ENCODE measurements around the gene LCE4A. TPM values are rescaled to one million over a fixed set of nuclear protein-coding genes. Genes with fewer than 3 reads are reported as not detected.

LCE4A gene
- total RNA-seq, 2 experiments from 2014 or later: not detected

- Mint-ChIP-seq H3K27ac (no peak overlapping the region), H3K4me3 (no peak overlapping the region), H3K36me3 (ENCODE audit: low read depth) (no peaks in the 10 kb centered on the region), H3K4me1 (peaks cover 2% of the 10 kb centered on the region), H3K9me3 (ENCODE audit: low read depth) (no peaks in the 10 kb centered on the region), H3K27me3 (peaks cover 40% of the 10 kb centered on the region)
- ATAC-seq: peak; percentile 69
- no peak for DNase-seq
- ChIA-PET POLR2A (no interaction called here), CTCF (no interaction called here)
- intact Hi-C loops (cut with DNase I, micrococcal nuclease): no loop called here
These were observed 44.3 kb downstream of the LCE4A start for GRCh38 chr1:152752225-152752624.

DNA sequence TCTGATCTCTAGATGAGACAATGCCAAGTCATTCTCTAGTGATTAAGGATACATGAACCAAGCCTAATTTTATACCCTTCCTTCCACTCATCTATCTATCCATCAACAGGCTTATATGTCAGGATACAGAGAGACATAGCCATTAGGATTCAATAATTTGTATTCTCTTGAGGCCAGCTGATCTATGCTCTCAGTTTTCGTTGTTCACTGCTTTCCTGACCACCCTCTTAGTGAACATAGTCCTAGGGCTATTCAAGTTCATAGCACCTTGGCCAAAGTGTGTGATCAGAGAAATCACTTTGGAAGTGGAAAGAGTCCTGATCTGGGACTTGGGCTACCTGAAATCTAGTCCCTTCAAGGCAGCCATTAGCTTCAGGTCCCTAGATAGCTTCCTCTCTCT, 45.6 kb downstream of the LCE4A start:
- intact Hi-C loops (cut with DNase I, micrococcal nuclease): no loop called here
- no peak for DNase-seq
- no peaks in the 10 kb centered on the region for H3K9me3 Mint-ChIP-seq (ENCODE audit: low read depth)
- no peak overlapping the region for H3K27ac Mint-ChIP-seq
- POLR2A ChIA-PET: no interaction called here
- no peak for ATAC-seq
- H3K4me3 Mint-ChIP-seq: no peak overlapping the region
- peaks cover 34% of the 10 kb centered on the region for H3K27me3 Mint-ChIP-seq
- H3K4me1 Mint-ChIP-seq: peaks cover 2% of the 10 kb centered on the region
- H3K36me3 Mint-ChIP-seq (ENCODE audit: low read depth): no peaks in the 10 kb centered on the region
- CTCF ChIA-PET: interaction anchor here (0.7 to 1.7 kb wide), 2 partner anchors 13 to 18 kb away, joined by 3 to 4 read pairs; no protein-coding TSS in a partner anchor

- Mint-ChIP-seq H3K27me3 (peaks cover 20% of the 10 kb centered on the region), H3K9me3 (ENCODE audit: low read depth) (no peaks in the 10 kb centered on the region), H3K27ac (no peak overlapping the region), H3K4me1 (peaks cover 2% of the 10 kb centered on the region), H3K36me3 (ENCODE audit: low read depth) (no peaks in the 10 kb centered on the region), H3K4me3 (no peak overlapping the region)
- ChIA-PET CTCF (no interaction called here), POLR2A (no interaction called here)
- intact Hi-C loops (cut with DNase I, micrococcal nuclease): no loop called here
- ATAC-seq: no peak
- DNase-seq: no peak
These were observed 48.9 kb downstream of the LCE4A start for GRCh38 chr1:152756872-152757271.

DNA sequence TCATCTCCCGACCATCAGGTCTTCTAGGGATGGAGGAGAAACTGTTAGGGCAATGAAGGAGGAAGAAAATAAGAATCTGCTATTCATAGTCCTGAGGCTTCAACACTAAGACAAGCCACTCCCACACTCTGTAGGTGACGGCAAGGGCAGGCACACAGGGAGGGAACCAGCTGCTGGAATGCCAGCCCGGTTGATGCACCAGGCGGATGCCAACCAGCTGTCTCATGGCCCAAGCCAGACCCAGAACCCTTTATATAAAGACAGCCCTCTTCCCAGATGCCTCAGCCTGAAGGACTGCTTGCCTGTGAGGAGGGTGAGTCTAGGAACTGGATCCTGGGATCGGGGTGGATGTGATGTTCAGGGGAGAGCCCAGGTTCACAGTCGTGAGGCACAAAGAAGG, 49.8 kb downstream of the LCE4A start, which contains the start of gene KPRP:
Gene KPRP, plus strand, starts transcription at position 279 of the 400 bp plus-strand sequence. CDS start 1,564 bp downstream, outside the sequence.
- Mint-ChIP-seq H3K4me3 (no peak within 1 kb of the TSS), H3K27ac (no peak within 1 kb of the TSS), H3K36me3 (ENCODE audit: low read depth) (no peaks in the 10 kb centered on the region), H3K4me1 (no peaks in the 10 kb centered on the region), H3K27me3 (peaks cover 15% of the 10 kb centered on the region), H3K9me3 (ENCODE audit: low read depth) (no peaks in the 10 kb centered on the region)
- intact Hi-C loops (cut with DNase I, micrococcal nuclease): no loop called here
- CTCF ChIA-PET: no interaction called here
- ATAC-seq: no peak
- no peak for DNase-seq
- POLR2A ChIA-PET: no interaction called here

- no peak overlapping the region for H3K27ac Mint-ChIP-seq
These were observed 50.7 kb downstream of the LCE4A start for GRCh38 chr1:152758636-152759035.

More at GRCh38 chr1:152758636-152759035, 50.7 kb downstream of the LCE4A start:
- ChIA-PET POLR2A (no interaction called here), CTCF (no interaction called here)
- peaks cover 14% of the 10 kb centered on the region for H3K27me3 Mint-ChIP-seq
- intact Hi-C loops (cut with DNase I, micrococcal nuclease): no loop called here
- ATAC-seq (no peak), DNase-seq (no peak)
- no peak overlapping the region for H3K4me3 Mint-ChIP-seq
- no peaks in the 10 kb centered on the region for H3K36me3 Mint-ChIP-seq (ENCODE audit: low read depth)
- H3K9me3 Mint-ChIP-seq (ENCODE audit: low read depth): no peaks in the 10 kb centered on the region
- no peaks in the 10 kb centered on the region for H3K4me1 Mint-ChIP-seq

Other genes with a start within 250 kb of the LCE4A start
- not detected for gene LCE5A, start 197.4 kb upstream of the LCE4A start, total RNA-seq
- not detected for gene CRCT1, start 193.7 kb upstream of the LCE4A start, total RNA-seq
- not detected for gene LCE3E, start 141.4 kb upstream of the LCE4A start, total RNA-seq
- not detected for gene LCE3D, start 127.6 kb upstream of the LCE4A start, total RNA-seq
- gene LCE3C, start 107.9 kb upstream of the LCE4A start, total RNA-seq: not detected
- gene LCE3B, start 94.3 kb upstream of the LCE4A start, total RNA-seq: not detected
- gene LCE3A, start 85.1 kb upstream of the LCE4A start, total RNA-seq: not detected
- gene LCE2D, start 44.8 kb upstream of the LCE4A start, total RNA-seq: not detected
- not detected for gene LCE2C, start 32.9 kb upstream of the LCE4A start, total RNA-seq
- gene LCE2B, start 22.0 kb upstream of the LCE4A start, total RNA-seq: not detected
- gene LCE2A, start 9.8 kb upstream of the LCE4A start, total RNA-seq: not detected
- not detected for gene KPRP, start 49.9 kb downstream of the LCE4A start, total RNA-seq
- not detected for gene LCE1F, start 67.0 kb downstream of the LCE4A start, total RNA-seq
- gene LCE1E, start 78.1 kb downstream of the LCE4A start, total RNA-seq: not detected
- gene LCE1D, start 88.6 kb downstream of the LCE4A start, total RNA-seq: not detected
- not detected for gene LCE1C, start 98.5 kb downstream of the LCE4A start, total RNA-seq
- not detected for gene LCE1B, start 103.8 kb downstream of the LCE4A start, total RNA-seq
- gene LCE1A, start 119.3 kb downstream of the LCE4A start, total RNA-seq: not detected
- not detected for gene LCE6A, start 134.7 kb downstream of the LCE4A start, total RNA-seq
- not detected for gene LCE7A, start 151.8 kb downstream of the LCE4A start, total RNA-seq
- gene SMCP, start 170.2 kb downstream of the LCE4A start, total RNA-seq: not detected
- gene IVL, start 200.4 kb downstream of the LCE4A start, total RNA-seq: under 1 TPM in 1 of 2 experiments, not detected in 1; 0.07 TPM
- gene SPRR5, start 239.0 kb downstream of the LCE4A start, total RNA-seq: not detected